CMK (cell line): ENCODE results near the gene EPHB2.
"Not testable (repeated sequence)": the region's sequence is repeated elsewhere in the genome, so short reads cannot be mapped to it uniquely, and the experiment has no call there.

Experiments
- DNase-seq: peaks from one replicate; pipeline ENCODE4 v3.0.0-alpha.2; 2010; ENCODE audit warnings: low read depth

EPHB2 gene

DNA sequence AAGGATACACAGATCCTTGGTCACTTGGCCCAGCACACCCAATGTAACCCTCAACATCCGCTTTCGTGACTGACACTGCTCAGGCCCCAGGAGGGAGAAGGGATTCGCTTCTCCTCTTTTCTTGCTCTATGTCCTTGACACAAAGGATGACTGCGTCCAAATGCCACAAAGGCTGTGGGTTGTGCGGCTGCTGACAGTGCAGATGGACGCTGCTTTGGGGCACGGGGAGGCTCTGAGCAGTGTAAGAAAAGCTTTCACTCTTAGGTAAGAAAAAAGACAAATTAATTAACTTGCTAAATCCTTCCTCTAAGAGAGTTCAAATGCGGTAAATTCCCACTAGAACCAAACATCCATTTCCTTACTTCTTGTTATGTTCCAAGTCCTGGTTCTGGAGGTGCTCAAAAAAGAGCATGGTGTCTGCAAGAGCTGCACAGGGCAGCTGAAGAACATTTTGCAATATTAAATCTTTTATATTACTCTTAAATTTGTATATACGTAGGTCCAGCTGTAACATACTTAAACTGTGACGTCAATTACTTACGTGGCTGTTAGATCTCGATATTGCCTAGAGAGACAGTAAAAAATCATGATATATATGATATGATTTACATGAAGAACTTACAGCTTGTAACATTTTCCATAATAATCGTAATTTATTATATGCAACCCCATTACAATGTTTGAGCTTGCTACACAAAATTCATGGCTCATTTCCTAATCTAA, 19.4 kb upstream of the EPHB2 start:
- DNase-seq = no peak

GRCh38 chr1:22694172-22694571, 16.5 kb upstream of the EPHB2 start:
- DNase-seq = no peak

DNA sequence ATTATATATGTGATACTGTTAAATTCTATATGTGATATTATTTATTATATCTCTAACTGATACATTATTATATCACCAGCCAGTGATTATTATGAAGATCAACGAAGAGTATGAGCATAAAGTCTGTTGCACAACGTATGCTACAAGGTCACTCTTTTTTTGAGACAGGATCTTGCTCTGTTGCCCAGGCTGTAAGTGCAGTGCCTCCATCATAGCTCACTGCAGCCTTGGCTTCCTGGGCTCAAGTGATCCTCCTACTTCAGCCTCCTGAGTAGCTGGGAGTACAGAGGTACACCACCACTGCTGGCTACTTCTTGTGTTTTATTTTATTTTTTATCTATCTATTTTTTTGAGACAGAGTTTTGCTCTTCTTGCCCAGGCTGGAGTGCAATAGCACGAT, 14.0 kb upstream of the EPHB2 start:
- DNase-seq = no peak

DNA sequence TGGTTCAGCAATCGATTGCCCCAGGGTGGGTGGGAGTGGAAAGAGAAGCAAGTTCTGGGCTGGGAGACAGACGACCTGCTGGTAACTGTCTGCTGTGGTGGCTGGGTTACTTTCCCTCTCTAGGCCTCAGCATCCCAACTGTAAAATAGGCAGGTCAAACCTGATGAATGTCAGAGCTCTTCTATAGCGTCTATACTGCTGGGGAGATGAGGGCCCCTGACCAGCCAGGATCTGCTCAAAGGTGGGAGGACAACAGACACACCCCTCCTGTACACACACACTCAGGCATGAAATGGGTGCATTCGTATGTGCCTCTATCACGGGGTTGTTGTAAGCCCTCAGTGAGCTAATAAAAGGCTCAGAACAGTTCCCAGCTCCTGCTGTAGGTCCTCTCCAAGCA, 12.7 kb upstream of the EPHB2 start:
- DNase-seq = no peak

GRCh38 chr1:22699681-22700520, 10.7 kb upstream of the EPHB2 start:
- DNase-seq = no peak

DNA sequence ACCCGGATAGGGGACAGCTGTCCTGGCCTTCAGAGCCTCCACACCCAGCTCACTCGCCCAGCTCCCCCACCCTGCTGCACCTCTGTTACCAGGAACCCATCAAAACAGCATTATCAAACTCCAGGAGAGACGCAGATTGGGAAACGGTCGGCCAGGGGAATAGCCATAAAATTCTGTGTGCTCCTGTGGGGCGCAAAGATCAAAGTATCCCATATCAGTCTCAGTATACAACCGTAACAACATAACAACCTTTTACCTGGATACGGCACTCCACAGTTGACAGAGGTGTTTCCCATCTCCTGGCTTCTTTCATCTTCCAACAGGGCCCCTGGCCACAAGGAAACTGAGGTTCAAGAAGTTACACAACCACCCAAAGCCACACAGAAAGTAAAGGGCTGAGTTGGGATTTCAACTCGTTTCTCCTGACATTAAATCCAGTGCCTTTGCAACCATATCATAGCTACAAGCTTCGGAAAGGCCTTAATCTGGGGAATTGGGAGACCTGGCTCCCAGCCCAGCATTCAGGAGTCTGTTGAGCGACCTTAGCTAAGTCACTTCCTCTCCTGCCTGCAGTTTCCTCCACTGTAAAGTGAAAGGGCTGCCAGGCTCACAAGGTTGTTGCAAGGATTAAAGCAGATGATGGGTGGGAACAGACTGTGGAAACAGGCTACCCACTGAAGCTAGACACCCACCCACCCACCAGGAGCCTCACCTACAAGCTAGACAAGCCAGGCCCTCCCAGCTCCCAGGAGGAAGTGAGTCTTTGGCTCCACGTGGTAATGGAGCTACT, 8.1 kb upstream of the EPHB2 start:
- DNase-seq = no peak

DNA sequence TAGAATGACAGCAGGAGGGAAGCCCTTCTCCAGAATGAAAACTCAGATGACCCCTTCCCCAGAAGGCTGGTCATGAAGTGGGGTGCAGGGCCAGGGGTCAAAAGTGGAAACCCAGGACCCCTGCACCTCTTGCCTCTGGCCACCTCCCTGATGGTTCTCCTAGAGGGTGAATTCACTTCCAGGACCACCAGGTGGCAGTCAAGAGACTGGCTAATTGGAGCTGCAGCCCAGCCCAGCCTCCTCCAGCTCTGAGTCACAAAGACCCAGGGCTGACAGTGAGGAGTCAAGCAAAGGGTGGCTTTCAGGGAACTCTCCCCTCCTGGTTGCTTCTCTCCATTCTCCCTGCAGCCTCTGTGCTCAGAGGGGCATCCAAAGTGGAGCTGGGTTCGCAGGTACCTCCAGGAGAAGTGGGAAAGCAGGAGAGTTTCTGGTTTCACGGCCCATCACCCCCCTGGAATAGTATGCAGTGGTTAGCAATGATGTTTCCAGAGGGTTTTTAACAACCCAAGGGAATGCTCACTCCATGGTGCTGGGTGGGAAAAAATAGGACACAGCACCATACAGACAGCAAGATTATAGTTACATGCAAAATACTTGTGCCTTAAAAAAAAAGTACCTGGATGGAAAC, 6.1 kb upstream of the EPHB2 start:
- peak; percentile 54 for DNase-seq

GRCh38 chr1:22705586-22705985, 5.1 kb upstream of the EPHB2 start:
- no peak for DNase-seq

GRCh38 chr1:22706100-22706499, 4.5 kb upstream of the EPHB2 start:
- DNase-seq = not testable (repeated sequence)

- DNase-seq = no peak
Observed at GRCh38 chr1:22708777-22709176, 1.9 kb upstream of the EPHB2 start.

DNA sequence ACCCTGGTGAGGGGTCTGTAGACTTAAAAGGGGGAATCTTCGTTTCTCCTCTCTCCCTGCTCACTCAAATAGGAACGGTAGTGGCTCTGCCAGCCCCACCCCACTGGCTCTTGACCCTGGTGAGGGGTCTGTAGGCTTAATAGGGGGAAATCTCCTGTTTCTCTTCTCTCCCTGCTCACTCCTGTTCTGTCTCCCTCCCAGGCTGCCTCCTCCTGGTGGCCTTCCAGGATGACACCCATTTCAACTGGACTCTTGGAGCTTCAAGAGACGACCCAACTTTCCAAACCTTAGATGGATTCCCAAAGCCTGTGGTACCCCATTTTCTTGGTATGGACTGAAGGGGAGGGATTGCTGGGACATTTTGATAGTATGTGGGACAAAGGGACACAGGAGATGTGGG, 1.4 kb upstream of the EPHB2 start:
- DNase-seq = no peak

DNA sequence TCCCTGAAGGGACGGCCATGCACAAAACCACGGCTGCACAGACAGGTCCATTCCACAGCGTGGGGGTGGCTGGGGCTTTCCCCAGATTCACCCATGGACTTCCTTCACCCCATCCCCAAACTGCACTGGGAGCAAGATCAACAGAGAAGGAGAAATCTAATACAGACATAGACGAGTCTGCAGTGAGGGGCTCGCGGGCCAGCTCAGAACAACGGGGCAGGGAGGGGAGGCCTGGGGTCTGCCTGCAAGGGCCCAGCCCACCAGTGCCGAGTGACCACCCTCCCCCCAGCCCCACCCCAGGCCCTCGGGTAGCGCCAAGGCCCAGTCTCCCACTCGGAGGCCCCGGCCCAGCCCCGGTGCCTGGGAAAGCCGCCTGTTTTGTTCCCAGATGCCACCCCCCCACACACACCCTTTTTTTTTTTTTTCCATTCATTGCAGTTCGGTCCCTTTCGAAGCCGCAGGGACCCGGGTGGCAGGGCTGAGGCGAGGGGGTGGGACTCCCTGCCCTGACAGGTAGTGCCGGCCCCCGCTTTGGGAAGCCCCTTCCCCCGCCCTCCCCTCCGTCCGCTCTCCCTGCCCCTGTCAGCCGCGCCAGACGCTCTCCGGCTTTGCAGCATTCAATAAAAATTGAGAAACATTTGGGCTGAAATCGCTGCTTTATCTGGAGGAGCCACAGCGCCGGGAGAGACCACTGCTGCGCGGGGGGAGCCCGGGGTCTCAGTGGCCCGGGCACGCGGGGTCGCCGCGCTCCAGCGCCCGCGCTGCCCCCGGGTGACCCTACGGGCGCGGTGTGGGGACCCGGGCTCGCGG, 543 bp upstream of the EPHB2 start:
- DNase-seq = peak; percentile 14

DNA sequence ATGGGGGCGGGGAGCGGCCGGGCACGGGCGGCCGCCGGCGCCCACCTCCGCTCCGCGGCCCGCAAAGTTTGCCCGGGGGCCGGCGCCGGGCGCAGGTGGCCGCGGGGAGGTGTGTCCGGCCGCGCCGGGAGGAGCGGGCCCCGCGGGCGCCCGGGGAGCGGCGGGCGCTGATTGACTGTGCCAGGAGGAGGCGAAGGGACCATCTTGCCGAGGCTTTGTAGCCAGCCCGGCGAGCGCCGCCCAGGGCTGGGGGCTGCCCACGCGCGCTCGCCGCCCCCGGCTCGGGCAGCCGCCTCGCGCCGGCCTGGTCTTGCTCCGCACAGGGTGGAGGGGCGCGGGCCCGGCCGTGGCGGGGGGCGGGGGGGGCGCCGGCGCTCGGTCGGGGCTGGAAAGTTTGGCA, 432 bp downstream of the EPHB2 start:
- DNase-seq = no peak

- DNase-seq = no peak
Observed at GRCh38 chr1:22711591-22712501, 1.2 kb downstream of the EPHB2 start.

- DNase-seq = no peak
Observed at GRCh38 chr1:22712502-22713271, 2.0 kb downstream of the EPHB2 start.

DNA sequence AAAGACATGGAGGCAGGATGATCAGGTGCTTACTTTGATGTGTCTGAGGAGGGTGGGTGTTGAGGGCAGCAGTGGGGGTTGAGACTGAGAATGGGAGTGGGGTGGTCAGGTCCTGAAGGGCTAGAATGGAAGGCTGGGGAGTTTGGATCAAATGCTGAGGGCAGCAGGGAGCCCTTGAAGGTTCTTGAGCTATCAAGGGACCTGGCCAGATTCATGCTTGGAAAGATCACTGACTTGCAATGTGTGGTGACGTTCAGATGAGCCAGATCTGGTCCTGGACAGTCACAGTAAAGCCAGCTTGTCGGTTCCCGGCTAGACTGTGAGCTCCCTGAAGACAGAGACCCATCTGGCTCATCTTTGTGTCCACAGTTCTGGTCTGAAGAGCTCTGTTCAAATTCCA, 3.8 kb downstream of the EPHB2 start:
- no peak for DNase-seq

DNA sequence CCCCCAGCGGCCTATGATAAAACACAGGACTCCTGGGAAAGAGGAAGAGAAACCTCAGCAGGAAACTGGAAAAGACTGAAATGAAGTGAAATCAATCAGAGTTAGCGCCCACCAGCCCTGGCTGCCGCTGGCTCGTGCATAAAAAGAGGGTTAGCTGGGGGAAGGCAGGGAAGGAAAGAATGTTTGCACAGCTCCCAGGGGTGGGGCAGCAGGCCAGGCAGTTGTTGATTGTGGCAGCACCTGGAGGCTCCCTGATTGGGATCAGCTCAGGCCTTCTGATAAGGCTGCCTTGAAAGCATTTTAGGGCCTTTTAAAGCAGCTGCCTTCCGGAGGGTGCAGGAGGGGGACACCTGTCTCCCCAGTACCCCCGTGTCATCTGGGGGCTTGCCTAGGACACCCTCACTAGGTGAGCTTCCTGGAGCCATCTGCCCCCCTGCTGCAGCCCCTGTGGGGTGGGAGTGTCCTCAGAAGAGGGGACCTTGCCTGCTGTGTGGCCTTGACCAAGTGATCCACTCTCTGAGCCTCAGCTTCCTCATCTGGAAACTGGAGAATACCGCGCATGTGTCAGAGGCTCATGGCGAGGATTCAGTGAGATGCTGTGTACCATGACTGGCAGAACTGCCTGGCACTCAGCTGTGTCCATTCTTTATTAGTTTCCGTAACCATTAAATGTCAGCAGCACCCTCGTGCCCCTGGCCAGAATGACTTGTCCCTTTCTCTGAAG, 6.6 kb downstream of the EPHB2 start:
- DNase-seq = no peak

DNA sequence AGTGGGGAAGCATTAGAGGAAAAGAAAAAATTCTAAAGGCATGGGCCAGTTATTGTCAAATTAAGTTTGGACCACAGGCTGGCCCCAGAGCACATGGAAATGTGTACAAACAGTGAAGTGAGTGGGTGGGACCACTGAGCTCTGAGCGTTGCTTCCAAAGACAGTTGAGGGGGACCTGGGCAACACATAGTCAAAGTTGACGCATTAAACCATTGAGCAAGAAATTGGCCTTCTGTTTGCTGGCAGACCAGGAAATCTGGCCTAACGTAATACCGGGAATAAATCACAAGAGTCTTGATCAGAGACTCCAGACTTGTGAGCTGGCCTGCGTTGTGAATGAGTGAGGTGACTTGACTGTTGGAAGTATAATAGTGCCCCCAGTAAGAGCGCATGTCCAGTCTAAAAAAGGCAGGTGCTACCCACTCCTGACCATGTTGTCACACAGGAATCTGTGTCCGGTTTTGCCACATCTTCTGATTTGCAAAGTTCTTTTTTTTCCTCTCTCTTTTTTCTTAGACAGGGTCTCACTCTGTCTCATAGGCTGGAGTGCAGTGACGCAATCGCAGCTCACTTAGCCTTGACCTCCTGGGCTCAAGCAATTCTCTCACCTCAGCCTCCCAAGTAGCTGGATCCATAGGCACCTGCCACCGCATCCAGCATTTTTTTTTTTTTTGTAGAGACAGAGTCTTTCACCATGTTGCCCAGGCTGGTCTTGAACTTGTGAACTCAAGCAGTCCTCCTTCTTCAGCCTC, 10.7 kb downstream of the EPHB2 start:
- DNase-seq = no peak
